Fibroblast of pulmonary artery (primary cell): ENCODE results near the gene TNNI3K.

Experiments used
- DNase-seq: peaks from one replicate; pipeline ENCODE4 v3.0.0-alpha.2; 2010; ENCODE audit warnings: low read depth
- H3K4me3 ChIP-seq: replicated peaks from 2 replicates; pipeline ENCODE4 v1.5.1; 2011; ENCODE audit warnings: low read depth, mild to moderate bottlenecking, control low read depth, low read length, moderate library complexity
- CTCF ChIP-seq: IDR thresholded peaks from 2 replicates; pipeline ENCODE4 v1.5.1; 2011; ENCODE audit warnings: mild to moderate bottlenecking, control low read depth, low read length, inconsistent platforms; ENCODE audit errors: missing control alignments

TNNI3K gene

GRCh38 chr1:74437035-74437434 lies 201.8 kb downstream of the TNNI3K start:
- no peak for DNase-seq
- H3K4me3 ChIP-seq, result no peak overlapping the region
- no peak for TF ChIP-seq CTCF

GRCh38 chr1:74452035-74452434 lies 216.8 kb downstream of the TNNI3K start:
- no peak overlapping the region for H3K4me3 ChIP-seq
- TF ChIP-seq CTCF, result no peak
- DNase-seq, result no peak

- no peak for DNase-seq
- TF ChIP-seq CTCF, result no peak
- no peak overlapping the region for H3K4me3 ChIP-seq
These were observed 218.1 kb downstream of the TNNI3K start for GRCh38 chr1:74453277-74453676.

GRCh38 chr1:74455390-74455789 lies 220.2 kb downstream of the TNNI3K start:
- no peak for TF ChIP-seq CTCF
- H3K4me3 ChIP-seq, result no peak overlapping the region
- DNase-seq, result no peak

- no peak for DNase-seq
- no peak for TF ChIP-seq CTCF
- no peak overlapping the region for H3K4me3 ChIP-seq
These were observed 222.1 kb downstream of the TNNI3K start for GRCh38 chr1:74457253-74457652.

GRCh38 chr1:74463333-74463988 lies 228.3 kb downstream of the TNNI3K start:
- TF ChIP-seq CTCF, result no peak
- peak; percentile 17 for DNase-seq

GRCh38 chr1:74464037-74464436 lies 228.8 kb downstream of the TNNI3K start:
- DNase-seq, result no peak
- H3K4me3 ChIP-seq, result no peak overlapping the region
- no peak for TF ChIP-seq CTCF

More at GRCh38 chr1:74463333-74463988, 228.3 kb downstream of the TNNI3K start:
- no peak overlapping the region for H3K4me3 ChIP-seq
